GM12878 (cell line): ENCODE results near the gene PCK1. TPM values are rescaled to one million over a fixed set of nuclear protein-coding genes. Genes with fewer than 3 reads are reported as not detected.

Experiments
- ATAC-seq: fragments of 200-7000 bp; cut with Tn5 transposase; 3 replicates; pipeline ENCODE4 v1.9.1; 2020; ENCODE audit warnings: mild to moderate bottlenecking, moderate library complexity
- BruUV-seq: library from RNA; stranded (reverse); fragments of 400-500 nt; replicated peaks from 2 replicates; lab custom pipeline; 2021; lab: Mats Ljungman, UMichigan
- CTCF ChIA-PET: fragments of 300-600 bp; sonication (Branson Sonifier 250); formaldehyde crosslinking; extraction: SDS; loops from one replicate; lab custom pipeline; 2021; ENCODE audit warnings: inconsistent platforms; lab: Yijun Ruan, JAX
- POLR2A ChIA-PET: fragments of 350-600 bp; formaldehyde crosslinking; extraction: SDS; loops from one replicate; lab custom pipeline; 2021; ENCODE audit warnings: inconsistent platforms; lab: Charles Lee
- RAD21 ChIA-PET: fragments of 300-600 bp; sonication (Branson Sonifier 250); formaldehyde crosslinking; loops from one replicate; lab custom pipeline; 2023; ENCODE audit warnings: antibody characterized with exemption; ENCODE audit not compliant: unreplicated experiment; lab: Charles Lee
- SMC1A ChIA-PET: fragments of 300-600 bp; sonication (Branson Sonifier 250); formaldehyde crosslinking; loops from one replicate; lab custom pipeline; 2023; ENCODE audit not compliant: unreplicated experiment, uncharacterized antibody; lab: Charles Lee
- DNase-seq: peaks from one replicate; pipeline ENCODE4 v3.0.0-alpha.2; 2011; ENCODE audit warnings: low read depth, low spot score
- FAIRE-seq: peaks from 3 replicates; lab custom pipeline; 2011; peaks lifted over from hg19 to GRCh38; lab: Jason Lieb, UNC
- H2AFZ ChIP-seq: 2 replicates; pipeline ENCODE4 v1.6.0; 2011; ENCODE audit warnings: low read depth, low read length, control low read depth; ENCODE audit not compliant: control insufficient read depth
- H3K27ac ChIP-seq: 2 replicates; pipeline ENCODE4 v1.5.1; 2011; ENCODE audit warnings: control low read depth; ENCODE audit not compliant: control insufficient read depth, insufficient read depth
- H3K27me3 ChIP-seq, 2 experiments: replicated peaks in 1 of 2; 2 replicates each; pipeline versions ENCODE4 v1.6.0 to v1.6.1; 2011; ENCODE audit warnings: low read length in 1 of 2; ENCODE audit not compliant: control insufficient read depth in 2 of 2, insufficient read depth in 2 of 2
- H3K36me3 ChIP-seq, 2 experiments: 2 replicates each; pipeline ENCODE4 v1.5.1; 2011; ENCODE audit warnings: low read length in 1 of 2; ENCODE audit not compliant: control insufficient read depth in 2 of 2, insufficient read depth in 2 of 2
- H3K4me1 ChIP-seq: 2 replicates; pipeline ENCODE4 v1.6.1; 2011; ENCODE audit warnings: mild to moderate bottlenecking, low read length, moderate library complexity, mixed read lengths; ENCODE audit not compliant: control insufficient read depth, insufficient read depth
- H3K4me2 ChIP-seq: 2 replicates; pipeline ENCODE4 v1.6.0; 2011; ENCODE audit warnings: control low read depth; ENCODE audit not compliant: control insufficient read depth, insufficient read depth
- H3K4me3 ChIP-seq: fragments of 200-600 bp; sonication (generic); 2 replicates; pipeline ENCODE4 v1.5.1; 2016
- H3K79me2 ChIP-seq: 2 replicates; pipeline ENCODE4 v1.6.0; 2011; ENCODE audit warnings: low read length; ENCODE audit not compliant: control insufficient read depth, insufficient read depth
- H3K9ac ChIP-seq: 2 replicates; pipeline ENCODE4 v1.8.0; 2011; ENCODE audit warnings: low read length, control low read depth, mixed read lengths; ENCODE audit not compliant: control insufficient read depth, insufficient read depth
- H3K9me3 ChIP-seq: replicated peaks from 3 replicates; pipeline ENCODE4 v1.5.1; 2011; ENCODE audit warnings: mild to moderate bottlenecking, low read length; ENCODE audit not compliant: control insufficient read depth, insufficient read depth
- H4K20me1 ChIP-seq: 2 replicates; pipeline ENCODE4 v1.6.0; 2011; ENCODE audit not compliant: control insufficient read depth, insufficient read depth
- ASH2L ChIP-seq: fragments of 300-600, 200-600 bp; sonication (generic); IDR thresholded peaks from 2 replicates; pipeline ENCODE4 v1.6.1; 2017; ENCODE audit warnings: low read depth, mild to moderate bottlenecking, borderline replicate concordance
- BHLHE40 ChIP-seq, 2 experiments: fragments of 450-650 bp in 1 of 2; IDR thresholded peaks; 2 replicates each; pipeline ENCODE4 v1.6.1; 2011 to 2017; ENCODE audit warnings: low read depth in 2 of 2, borderline replicate concordance in 1 of 2, improper control_type of control experiment in 1 of 2, low read length in 1 of 2, mild to moderate bottlenecking in 1 of 2
- CBFB ChIP-seq: IDR thresholded peaks from 2 replicates; pipeline ENCODE4 v1.6.1; 2016; ENCODE audit warnings: antibody characterized with exemption, low read depth
- CHD1 ChIP-seq: IDR thresholded peaks from 2 replicates; pipeline ENCODE4 v1.6.1; 2012; ENCODE audit warnings: low read depth, low read length, improper control_type of control experiment
- DPF2 ChIP-seq: fragments of 450-650 bp; IDR thresholded peaks from 2 replicates; pipeline ENCODE4 v1.6.1; 2017; ENCODE audit warnings: mild to moderate bottlenecking
- JUND ChIP-seq: IDR thresholded peaks from 2 replicates; pipeline ENCODE4 v1.6.1; 2012; ENCODE audit warnings: low read depth, mild to moderate bottlenecking, low read length, improper control_type of control experiment, moderate library complexity
- LARP7 ChIP-seq: fragments of 450-650 bp; IDR thresholded peaks from 2 replicates; pipeline ENCODE4 v1.6.1; 2017; ENCODE audit warnings: mild to moderate bottlenecking
- MAX ChIP-seq: IDR thresholded peaks from 2 replicates; pipeline ENCODE4 v1.6.1; 2012; ENCODE audit warnings: low read depth, low read length, improper control_type of control experiment
- MTA2 ChIP-seq: fragments of 450-650 bp; IDR thresholded peaks from 2 replicates; pipeline ENCODE4 v1.6.1; 2016; ENCODE audit warnings: low read depth, mild to moderate bottlenecking, moderate library complexity
- MYB ChIP-seq: fragments of 150-350 bp; IDR thresholded peaks from 2 replicates; pipeline ENCODE4 v1.6.1; 2014; ENCODE audit warnings: mild to moderate bottlenecking, low read depth, low read length, borderline replicate concordance
- NFYA ChIP-seq: IDR thresholded peaks from 2 replicates; pipeline ENCODE4 v1.6.1; 2011; ENCODE audit warnings: low read depth, mild to moderate bottlenecking, low read length, improper control_type of control experiment, borderline replicate concordance
- PBX3 ChIP-seq: IDR thresholded peaks from 2 replicates; pipeline ENCODE4 v1.6.1; 2011; ENCODE audit warnings: mild to moderate bottlenecking, low read depth, low read length, moderate library complexity; ENCODE audit not compliant: insufficient replicate concordance
- PKNOX1 ChIP-seq: fragments of 450-650 bp; IDR thresholded peaks from 2 replicates; pipeline ENCODE4 v1.6.1; 2016; ENCODE audit warnings: mild to moderate bottlenecking
- RAD21 ChIP-seq: IDR thresholded peaks from 2 replicates; pipeline ENCODE4 v1.6.1; 2011; ENCODE audit warnings: mild to moderate bottlenecking, low read depth, low read length, moderate library complexity; ENCODE audit not compliant: insufficient read depth
- RB1 ChIP-seq: fragments of 450-650 bp; formaldehyde crosslinking; IDR thresholded peaks from 2 replicates; pipeline ENCODE4 v1.6.1; 2017; ENCODE audit warnings: mild to moderate bottlenecking, borderline replicate concordance
- SIN3A ChIP-seq: IDR thresholded peaks from 2 replicates; pipeline ENCODE4 v1.6.1; 2012; ENCODE audit warnings: low read depth, low read length, improper control_type of control experiment
- SMARCA5 ChIP-seq: fragments of 450-650 bp; IDR thresholded peaks from 2 replicates; pipeline ENCODE4 v1.6.1; 2017; ENCODE audit warnings: mild to moderate bottlenecking
- TARDBP ChIP-seq: IDR thresholded peaks from 2 replicates; pipeline ENCODE4 v1.6.1; 2016; ENCODE audit warnings: borderline replicate concordance
- TBL1XR1 ChIP-seq: IDR thresholded peaks from 2 replicates; pipeline ENCODE4 v1.6.1; 2012; ENCODE audit warnings: low read depth, low read length, improper control_type of control experiment
- TCF12 ChIP-seq: IDR thresholded peaks from 2 replicates; pipeline ENCODE4 v1.6.1; 2011; ENCODE audit warnings: low read depth, mild to moderate bottlenecking, low read length
- YY1 ChIP-seq: IDR thresholded peaks from 2 replicates; pipeline ENCODE4 v1.6.1; 2011; ENCODE audit warnings: low read depth, mild to moderate bottlenecking, low read length
- ZNF217 ChIP-seq: fragments of 450-650 bp; IDR thresholded peaks from 2 replicates; pipeline ENCODE4 v1.6.1; 2017; ENCODE audit warnings: antibody characterized with exemption, mild to moderate bottlenecking
- WGBS: methylation state at CpG from one replicate; pipeline ENCODE4 v1.1.6; 2016; ENCODE audit warnings: low lambda C conversion rate; ENCODE audit not compliant: insufficient replicate concordance, insufficient coverage; ENCODE audit errors: missing lambda C conversion rate; 5-methylcytosine and 5-hydroxymethylcytosine counted together
- in situ Hi-C: fragments of 300-500 bp; cut with MboI; formaldehyde crosslinking; loops from 9 replicates; pipeline ENCODE4 v1.14.3; 2018; ENCODE audit warnings: mixed read lengths
- intact Hi-C: fragments of 100-400 bp; cut with micrococcal nuclease; formaldehyde crosslinking; loops from one replicate; pipeline ENCODE4 v1.14.2; 2022; ENCODE audit not compliant: unreplicated experiment
- polyA plus RNA-seq, 11 experiments: library from polyadenylated mRNA; depleted of rRNA in 4 of 11; unstranded in 6 of 11; stranded (reverse) in 5 of 11; fragments of >200 nt; fragmentation: Nextera tagmentation in 4 of 11; fragmentation: Illumina TruSeq in 1 of 11; extraction: Ambion mirVana in 4 of 11; extraction: Trizol in 1 of 11; gene quantifications; 1 replicate in 1 of 11; 2 replicates in 10 of 11; pipeline versions ENCODE4 v1.2.1 to v1.2.3, GENCODE V29; 2011 to 2016; ENCODE audit warnings: inconsistent platforms in 2 of 11, missing spikeins in 2 of 11, low read depth in 1 of 11
- total RNA-seq, 4 experiments: library from RNA; depleted of rRNA in 3 of 4; stranded (reverse); fragments of >200 nt in 3 of 4; fragmentation: Illumina TruSeq in 1 of 4; extraction: Trizol in 1 of 4; gene quantifications; 2 replicates each; pipeline versions ENCODE4 v1.2.1 to v1.2.3, GENCODE V29; 2013 to 2021

The PCK1 gene
- total and polyA plus RNA-seq, 10 of the 15 experiments (the other 5 are each of a cell fraction or from before 2014, with no cell fraction given) = 0.02 to 0.33 (median 0.09) TPM; not detected in 5

GRCh38 chr20:57596998-57597939, 36.4 kb downstream of the PCK1 start:
- Histone ChIP-seq H4K20me1 (no peaks in the 10 kb centered on the region), H3K9ac (no peak overlapping the region), H3K4me1 (peaks cover 4% of the 10 kb centered on the region), H3K27me3 (no peaks in the 10 kb centered on the region; a peak in 1 of 4 replicates), H3K9me3 (no peaks in the 10 kb centered on the region; the same call in 2 of the 3 replicates), H3K27ac (no peak overlapping the region), H3K79me2 (no peaks in the 10 kb centered on the region), H3K4me2 (peak overlapping the region; percentile 26; the same call in 1 of the 2 replicates), H3K36me3 (no peaks in the 10 kb centered on the region), H3K4me3 (no peak overlapping the region), H2AFZ (no peak overlapping the region)
- ChIA-PET CTCF (interaction anchor here (0.6 to 4.3 kb wide), 22 partner anchors 9 to 613 kb away, joined by 3 to 34 read pairs (median 4); partner anchors contain the start of gene ZBP1), SMC1A (interaction anchor here (0.8 to 1.8 kb wide), 10 partner anchors 9 to 583 kb away, joined by 3 to 6 read pairs (median 3); partner anchors contain the start of gene ZBP1), POLR2A (no interaction called here), RAD21 (interaction anchor here (0.8 to 5.0 kb wide), 10 partner anchors 13 to 585 kb away, joined by 3 to 31 read pairs (median 4); partner anchors contain the start of gene ZBP1)
- peak; percentile 90 for ATAC-seq
- DNase-seq = no peak
- in situ Hi-C loops = loop anchor here (10.0 kb wide), 1 partner anchor 588 kb away; no protein-coding TSS in a partner anchor
- FAIRE-seq = no peak
- no TSS peak for BruUV-seq
- intact Hi-C loops = loop anchor here (1.0 to 2.0 kb wide), 4 partner anchors 57 to 614 kb away; no protein-coding TSS in a partner anchor
- 13% methylated on average over 36 of the region's 39 CpGs for WGBS
- TF ChIP-seq PKNOX1 (peak; percentile 90), TARDBP (no peak), PBX3 (peak; percentile 81), LARP7 (no peak), DPF2 (no peak), MTA2 (no peak), ZNF217 (no peak), SIN3A (no peak), TCF12 (0 out of 2 replicates have a peak, but pooled peaks have one; percentile 47), MAX (0 out of 2 replicates have a peak, but pooled peaks have one; percentile 50), SMARCA5 (peak; percentile 17; the same call in 1 of the 2 replicates), RAD21 (peak; percentile 86), BHLHE40 (IDR thresholded peaks at IDR 0.05; ENCODE audit: borderline replicate concordance in 1 of 2, low read depth in 2 of 2, low read length in 1 of 2) (0 out of 4 replicates have a peak, but pooled peaks of 1 of the 2 experiments have one; percentile 24), NFYA (no peak), YY1 (peak; percentile 72; the same call in 1 of the 2 replicates), RB1 (no peak), ASH2L (no peak), JUND (no peak), MYB (no peak), CBFB (no peak), TBL1XR1 (no peak), CHD1 (no peak)
